NCI-H1930 (cell line): ENCODE measurements around the gene ELOB.

ENCODE experiments used
- DNase-seq, 2 experiments: peaks; one replicate each; lab custom pipeline; 2025; lab: John Stamatoyannopoulos, UW

ELOB gene

DNA sequence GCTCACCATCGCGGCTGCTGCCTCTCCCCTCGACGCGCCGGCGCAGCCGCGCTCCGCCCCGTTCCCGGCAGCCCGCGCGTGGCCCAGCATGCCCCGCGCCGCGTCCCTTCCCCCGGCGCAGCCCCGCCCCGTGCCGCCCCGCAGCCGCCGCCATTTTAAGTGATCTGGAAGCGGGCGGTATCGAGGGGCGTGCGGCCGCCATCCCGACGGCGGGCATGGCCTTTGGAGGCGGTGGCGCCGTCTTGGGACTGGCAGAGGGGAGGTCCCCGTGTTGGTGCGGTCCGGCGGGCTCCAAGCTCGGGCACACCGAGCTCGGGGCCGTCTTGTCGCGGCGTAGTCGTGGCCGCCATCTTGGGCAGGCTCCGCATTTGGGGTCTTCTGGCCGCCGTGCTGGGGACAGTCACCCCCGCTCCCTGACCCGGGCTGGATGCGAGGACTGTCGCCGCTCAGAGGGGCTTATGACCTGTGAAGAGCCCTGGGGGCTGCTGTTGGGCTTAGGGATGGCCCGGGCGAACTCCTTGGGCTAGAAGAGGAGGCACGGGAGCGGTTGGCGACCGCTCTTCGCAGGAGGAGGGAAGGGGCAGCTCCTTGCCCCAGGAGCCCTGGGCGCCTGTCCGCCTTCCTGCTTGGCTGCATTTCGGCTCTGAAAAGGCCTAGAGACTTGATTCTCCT, at the start of gene ELOB:
Gene ELOB (minus strand): TSS at position 50 of the 672 bp plus-strand sequence. CDS start 41 bp downstream, at position 9.
- peak; percentile 82 to 91 for DNase-seq

DNA sequence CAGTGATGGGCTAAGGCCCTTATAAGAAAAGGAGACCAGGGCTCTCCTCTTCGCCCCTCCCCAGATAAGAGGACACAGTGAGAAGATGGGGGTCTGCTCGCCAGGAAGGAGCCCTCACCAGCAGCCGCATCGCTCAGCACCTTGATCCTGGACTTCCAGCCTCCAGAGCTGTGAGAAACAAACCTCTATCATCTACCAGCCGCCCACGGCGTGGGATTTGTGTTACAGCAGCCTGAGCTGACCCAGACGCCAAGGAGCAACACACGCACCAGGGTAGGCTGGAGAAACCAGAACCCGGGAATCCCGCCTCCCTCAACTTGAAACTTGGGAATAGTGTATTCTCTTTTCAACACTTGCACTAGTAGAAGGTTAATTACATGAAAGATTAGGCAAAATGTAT, 48.8 kb upstream of the ELOB start:
- no peak for DNase-seq

DNA sequence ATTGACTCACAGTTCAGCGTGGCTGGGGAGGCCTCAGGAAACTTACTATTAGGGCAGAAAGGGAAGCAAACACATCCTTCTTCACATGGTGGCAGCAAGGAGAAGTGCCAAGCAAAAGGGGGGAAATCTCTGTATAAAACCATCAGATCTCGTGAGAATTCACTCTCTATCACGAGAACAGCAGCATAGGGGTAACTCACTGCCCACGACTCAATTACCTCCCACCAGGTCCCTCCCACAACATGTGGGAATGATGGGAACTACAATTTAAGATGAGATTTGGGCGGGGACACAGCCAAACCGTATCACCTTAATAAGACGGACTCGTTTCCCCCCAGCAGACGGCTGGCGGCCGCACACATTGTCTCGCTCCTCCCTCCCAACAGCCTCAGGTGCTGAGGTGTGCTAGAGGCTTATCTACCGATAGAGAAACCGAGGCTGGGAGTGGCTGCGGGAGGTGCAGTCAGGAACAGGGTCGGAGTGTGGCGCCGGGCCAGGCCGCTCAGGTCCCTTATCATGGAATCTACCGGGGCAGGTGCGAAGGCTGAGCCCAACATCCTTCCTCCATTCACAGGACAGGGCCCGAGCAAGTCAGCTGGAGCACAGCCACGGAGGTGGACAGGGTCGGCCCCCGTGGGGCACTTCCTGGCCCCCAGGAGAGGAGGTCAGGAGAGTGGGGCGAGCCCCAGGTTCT, 48.1 kb upstream of the ELOB start:
- no peak for DNase-seq

DNA sequence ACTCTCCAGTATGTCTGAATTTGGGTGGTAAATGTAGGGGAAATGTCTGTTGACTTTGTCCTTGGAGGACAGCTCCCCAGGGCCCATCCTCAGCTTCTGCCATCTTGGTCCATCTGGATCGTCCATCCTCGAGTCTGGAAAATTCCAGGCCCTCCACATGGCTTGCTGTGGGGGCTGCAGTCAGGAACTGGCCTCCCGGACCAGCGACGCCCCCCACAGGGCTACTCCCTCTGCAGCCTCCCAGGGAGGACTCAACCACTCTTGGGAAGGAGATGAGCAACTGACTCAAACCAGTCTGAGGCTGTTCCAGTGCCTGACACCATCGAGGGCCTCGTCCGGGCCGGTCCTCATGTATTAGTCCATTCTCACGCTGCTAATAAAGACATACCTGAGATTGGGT, 47.5 kb upstream of the ELOB start:
- no peak for DNase-seq

DNA sequence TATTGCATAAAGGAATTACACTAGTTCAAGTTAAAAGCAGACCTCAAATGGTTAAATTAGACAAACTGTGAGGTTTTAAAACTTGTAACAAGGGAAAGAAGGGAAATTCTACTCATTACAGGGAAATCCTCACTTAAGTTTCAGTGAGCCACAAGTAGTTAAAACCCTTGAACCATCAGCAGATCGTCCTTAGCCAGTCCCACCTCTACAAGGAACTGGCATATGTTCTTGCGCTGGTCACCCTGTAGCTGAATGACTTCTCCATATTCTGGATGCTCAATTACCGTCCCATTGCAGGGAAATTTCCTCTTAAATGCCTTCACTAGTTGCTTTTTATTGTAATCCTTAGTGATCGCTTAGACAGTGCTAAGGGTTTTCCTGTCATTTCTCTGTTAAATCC, 45.4 kb upstream of the ELOB start:
- DNase-seq = no peak

DNA sequence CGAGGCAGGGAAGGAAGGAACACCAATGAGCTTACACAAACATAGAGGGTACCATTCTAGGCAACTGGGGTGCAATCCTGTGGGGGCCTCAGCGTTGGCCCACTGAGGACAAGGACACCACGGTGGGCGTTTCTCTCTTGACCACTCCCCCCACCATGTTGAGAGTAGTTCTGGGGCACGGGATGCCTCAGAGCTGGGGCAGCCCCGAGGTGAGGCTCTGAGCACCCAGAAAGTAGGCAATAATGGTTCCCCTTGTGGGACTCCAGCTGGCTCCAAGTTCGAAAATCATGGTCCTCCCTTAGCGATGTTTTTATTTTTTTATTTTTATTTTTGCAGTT, 45.0 kb upstream of the ELOB start:
- DNase-seq = no peak

DNA sequence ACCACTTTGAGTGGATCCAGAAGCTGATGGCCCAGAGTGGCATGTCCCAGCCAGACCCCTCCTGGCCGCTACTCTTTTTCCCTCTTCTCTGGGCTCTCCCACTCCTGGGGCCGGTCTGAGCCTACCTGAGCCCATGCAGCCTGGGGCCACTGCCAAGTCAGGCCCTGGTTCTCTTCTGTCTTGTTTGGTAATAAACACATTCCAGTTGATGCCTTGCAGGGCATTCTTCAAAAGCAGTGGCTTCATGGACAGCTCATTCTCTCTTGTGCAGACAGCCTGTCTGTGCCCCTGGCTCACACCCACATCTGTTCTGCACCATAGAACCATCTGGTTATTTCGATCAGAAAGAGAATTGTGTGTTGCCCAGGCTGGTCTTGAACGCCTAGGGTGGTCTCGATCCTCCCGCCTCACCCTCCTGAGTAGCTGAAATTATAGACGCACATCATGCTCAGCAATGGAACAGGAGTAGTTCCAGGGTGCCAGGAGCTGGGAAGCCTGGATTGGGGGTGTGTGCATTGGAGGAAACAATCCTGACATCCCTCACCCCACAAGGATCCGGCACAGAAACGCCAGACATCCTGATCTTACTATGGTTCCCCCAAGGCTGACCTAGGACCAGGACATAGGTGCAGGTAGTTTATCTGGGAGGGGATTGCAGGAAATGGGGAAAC, 44.5 kb upstream of the ELOB start:
- no peak for DNase-seq

DNA sequence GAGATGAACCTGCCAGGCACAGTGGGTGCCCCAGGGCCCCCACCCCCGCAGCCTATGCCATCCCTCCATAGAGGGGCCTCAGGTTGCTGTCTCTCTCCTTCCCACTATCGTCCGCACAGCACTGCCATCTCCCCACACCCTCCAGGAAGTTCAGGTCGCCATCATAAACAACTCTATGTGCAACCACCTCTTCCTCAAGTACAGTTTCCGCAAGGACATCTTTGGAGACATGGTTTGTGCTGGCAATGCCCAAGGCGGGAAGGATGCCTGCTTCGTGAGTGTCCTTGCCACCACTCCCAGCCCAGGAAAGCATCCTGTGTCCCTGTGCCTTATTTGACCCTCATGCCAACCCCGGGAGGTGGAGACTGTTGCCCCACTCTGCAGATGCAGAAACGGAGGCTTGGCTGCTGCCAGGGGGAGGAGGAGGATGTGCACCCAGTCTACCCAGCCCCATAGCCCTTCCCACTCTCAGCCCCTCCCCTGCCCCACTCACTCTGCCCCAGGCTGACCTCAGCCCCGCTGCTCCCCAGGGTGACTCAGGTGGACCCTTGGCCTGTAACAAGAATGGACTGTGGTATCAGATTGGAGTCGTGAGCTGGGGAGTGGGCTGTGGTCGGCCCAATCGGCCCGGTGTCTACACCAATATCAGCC, 43.9 kb upstream of the ELOB start:
- no peak for DNase-seq

DNA sequence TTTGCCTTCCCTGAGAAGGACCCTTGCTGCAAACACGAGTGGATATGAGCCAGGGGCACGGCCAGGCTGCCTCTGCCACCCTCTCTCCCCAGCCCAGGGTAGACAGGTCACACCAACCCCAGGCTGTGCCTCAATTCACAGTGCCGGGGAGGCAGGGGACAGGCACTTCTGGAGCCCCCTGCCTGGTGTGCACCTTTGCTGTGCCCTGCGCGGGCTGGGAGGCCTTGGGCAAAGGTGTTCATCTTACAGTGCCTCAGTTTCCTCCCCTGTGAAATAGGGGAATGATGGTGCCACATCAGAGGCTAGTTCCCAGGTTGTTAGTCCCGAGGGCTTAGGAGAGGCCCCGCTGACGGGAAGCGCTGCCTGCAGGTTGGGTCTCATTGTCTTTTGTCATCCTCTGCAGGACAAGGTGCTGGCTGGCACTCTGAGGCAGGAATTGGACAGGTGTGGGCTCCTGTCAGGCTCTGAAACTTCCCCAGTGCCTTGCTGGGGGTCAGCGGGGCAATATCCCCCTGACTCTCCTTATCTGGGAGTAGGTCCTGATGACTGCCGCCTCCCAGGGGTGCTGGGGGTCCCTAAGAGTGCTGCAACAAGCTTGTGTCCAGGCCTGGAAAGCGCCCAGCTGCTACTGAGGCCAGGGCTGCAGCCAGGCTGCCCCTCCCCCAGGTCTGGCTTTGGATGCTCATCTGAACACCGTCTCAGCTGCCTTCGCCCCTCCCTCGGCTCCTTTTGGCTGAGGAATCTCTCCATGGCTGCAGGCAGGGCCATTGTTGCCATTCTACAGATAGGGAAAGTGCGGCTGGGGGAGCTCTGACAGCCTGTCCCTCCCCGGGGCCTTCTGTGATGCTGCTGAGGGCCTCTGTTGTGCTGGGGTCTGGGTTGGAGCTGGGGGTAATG, 43.1 kb upstream of the ELOB start:
- DNase-seq = no peak

DNA sequence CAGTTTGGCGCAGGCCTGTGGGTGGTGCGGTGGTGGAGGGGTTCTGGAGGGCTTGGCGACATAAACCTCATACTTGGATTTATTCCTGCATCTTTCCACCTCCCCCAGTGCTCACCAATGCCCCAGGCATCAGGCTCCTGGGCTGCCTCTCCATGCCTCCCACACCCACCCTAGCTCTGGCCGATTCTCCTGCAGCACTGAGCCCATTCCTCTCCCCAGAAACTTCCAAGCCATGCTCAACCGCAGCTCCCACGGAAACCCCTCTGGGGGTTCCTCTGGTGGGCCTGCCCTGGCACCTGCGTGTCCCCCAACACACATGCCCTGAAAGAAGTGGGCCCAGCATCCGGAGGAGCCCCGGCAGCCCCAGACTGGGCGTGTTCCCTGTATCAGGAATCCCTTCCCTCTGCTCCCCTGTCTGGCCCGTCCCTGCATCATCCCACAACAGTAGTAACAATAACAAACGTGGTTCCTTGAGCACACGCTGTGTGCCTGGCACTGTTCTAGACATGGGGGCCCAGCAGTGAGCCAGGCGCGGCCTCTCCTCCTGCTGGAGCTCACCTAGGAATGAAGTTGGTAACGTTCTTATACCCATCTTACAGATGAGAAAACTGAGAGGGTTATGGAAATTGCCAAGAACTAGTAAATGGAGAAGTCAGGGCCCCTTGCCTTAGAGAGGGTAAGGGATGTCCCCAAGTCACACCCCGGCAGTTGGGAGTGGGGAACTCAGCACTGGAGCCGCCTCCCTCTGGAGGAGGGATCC, 42.3 kb upstream of the ELOB start:
- no peak for DNase-seq

DNA sequence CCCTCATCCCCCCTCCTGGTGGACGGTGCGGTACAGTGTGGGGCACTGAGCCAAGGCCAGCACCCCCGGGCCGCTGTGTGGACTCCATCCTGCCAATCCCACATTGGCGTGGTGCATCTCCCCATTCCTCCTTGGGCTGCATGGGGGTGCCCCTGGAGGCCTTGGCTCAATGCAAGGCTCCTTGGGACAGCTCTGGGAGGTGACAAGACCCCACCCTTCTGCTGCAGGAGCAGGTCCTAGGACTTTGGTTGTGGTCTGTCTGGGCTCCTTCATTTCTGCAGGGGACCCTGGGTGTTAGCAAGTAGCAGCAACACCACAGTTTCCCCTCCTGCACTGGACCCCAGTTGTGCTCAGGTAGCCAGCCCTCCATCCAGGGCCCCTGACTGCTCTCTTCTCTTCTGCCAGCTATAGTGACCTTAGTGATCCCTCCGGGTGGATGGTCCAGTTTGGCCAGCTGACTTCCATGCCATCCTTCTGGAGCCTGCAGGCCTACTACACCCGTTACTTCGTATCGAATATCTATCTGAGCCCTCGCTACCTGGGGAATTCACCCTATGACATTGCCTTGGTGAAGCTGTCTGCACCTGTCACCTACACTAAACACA, 41.3 kb upstream of the ELOB start:
- DNase-seq = no peak

DNA sequence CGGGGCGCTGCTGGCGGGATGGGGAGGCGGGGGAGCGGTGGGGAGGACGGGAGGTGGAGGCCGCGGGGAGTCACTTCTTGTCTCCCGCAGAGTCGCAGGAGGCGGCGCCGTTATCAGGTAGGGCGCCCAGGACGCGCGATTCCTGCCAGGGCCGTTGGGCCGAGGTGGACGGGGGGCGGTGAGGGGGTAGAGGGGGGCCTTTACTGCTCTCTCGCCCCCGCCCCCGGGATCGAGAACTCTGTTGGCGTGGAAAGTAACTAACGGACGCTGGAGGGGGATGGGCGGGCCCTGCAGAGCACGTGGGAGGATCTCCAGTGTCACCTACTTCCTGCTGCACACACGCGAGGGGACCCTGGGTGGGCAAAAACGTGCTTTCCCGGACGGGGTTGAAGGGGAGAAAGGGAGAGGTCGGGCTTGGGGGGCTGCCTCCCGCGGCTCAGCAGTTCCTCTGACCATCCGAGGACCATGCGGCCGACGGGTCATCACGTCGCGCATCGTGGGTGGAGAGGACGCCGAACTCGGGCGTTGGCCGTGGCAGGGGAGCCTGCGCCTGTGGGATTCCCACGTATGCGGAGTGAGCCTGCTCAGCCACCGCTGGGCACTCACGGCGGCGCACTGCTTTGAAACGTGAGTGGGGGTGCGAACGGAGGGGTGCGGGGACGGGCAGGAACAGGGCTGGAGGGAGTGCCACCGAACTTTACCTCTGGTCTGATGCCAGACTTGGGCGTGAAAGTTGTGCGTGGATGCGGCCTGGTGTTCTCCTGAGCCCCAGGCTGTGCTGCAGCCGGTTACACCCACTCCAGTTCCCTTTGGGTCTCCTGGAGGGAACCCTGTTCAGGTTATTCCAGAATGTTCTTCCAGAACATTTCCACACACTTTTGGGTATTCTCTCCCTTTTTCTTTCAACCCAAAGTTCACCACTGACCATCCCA, 40.5 kb upstream of the ELOB start:
- no peak for DNase-seq

DNA sequence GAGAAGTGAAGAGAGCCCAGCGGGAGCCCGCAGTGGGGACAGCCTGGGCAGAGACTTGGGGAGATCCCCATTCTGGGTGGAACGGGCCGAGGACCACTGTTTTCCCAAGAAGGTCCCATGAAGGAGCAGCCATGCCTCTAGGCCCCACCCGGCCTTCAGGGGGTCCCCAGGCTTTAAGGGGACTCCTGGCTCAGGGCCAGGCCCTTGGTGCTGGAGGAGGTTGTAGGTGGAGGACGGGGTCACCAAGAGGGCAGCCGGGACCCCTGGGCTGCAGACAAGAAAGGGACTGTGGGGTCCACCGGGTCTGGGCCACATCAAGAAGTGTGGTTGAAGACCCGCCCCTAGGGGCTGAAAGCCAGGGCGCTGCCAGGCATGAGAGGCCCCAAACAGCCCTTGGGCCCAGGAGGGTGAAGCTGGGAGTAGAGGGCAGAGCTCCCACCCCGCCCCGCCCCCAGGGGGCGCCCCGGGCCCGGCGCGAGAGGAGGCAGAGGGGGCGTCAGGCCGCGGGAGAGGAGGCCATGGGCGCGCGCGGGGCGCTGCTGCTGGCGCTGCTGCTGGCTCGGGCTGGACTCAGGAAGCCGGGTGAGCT, 39.8 kb upstream of the ELOB start, which contains the start of gene PRSS21:
Gene PRSS21 (plus strand): TSS at position 487 of the 589 bp plus-strand sequence. CDS start 32 bp downstream, at position 519.
- DNase-seq = peak; percentile 27 to 76

DNA sequence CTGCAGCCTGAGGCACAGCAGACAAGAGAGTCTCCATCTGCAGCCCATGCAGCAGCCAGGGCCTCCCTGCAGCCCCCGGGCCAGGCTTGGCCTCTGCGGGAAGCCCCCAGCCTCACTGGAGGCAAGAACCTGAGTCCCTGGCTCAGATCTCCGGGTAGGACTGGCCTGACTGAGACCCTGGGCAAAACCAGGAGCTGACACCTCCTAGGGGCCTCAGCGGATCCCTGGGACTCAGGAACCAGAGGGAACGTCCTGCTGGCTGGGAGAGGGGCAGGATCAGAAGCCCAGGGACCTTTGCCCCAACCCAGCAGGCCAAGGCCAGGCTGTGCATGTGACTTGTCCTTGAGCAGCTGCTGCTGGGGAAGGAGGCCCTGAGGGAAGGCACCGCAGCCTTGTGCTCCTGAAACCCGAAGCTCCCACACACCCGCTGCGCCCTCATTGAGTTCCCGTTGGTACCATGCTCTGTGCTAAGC, 38.3 kb upstream of the ELOB start:
- DNase-seq = no peak

DNA sequence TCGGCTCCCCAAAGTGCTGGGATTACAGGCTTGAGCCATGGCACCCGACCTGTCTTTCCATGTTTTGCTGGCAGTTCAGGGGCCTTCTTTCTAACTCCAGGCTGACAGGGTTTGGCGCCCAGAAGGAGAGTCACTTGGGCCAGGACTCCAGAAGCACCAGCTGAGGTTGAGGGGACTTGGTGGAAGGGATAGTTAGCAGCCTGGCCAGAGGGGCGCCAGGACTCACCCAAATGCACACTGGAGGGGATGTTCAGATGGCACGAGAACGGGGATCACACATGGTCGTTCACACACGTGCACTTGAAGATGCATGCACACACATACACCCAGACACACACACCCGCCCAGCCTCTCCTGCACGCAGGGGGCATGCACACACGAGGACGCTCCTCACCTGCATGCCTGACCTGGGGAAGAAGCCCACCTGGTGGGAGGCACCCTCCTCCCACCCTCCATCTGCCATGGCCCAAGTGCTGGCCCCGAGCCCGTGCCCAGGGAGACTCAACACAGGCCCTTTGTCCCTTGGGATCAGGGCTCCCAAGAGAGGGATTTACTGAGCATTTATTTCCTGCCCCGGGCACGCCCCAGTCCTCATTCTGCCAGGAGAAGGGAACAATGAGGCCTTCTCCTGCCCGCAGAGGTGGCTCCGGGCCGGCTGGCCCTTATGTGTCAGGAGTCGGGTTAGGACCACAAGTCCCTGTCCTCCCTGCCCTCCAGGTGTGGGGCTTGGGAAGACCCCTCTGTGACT, 37.6 kb upstream of the ELOB start:
- no peak for DNase-seq

DNA sequence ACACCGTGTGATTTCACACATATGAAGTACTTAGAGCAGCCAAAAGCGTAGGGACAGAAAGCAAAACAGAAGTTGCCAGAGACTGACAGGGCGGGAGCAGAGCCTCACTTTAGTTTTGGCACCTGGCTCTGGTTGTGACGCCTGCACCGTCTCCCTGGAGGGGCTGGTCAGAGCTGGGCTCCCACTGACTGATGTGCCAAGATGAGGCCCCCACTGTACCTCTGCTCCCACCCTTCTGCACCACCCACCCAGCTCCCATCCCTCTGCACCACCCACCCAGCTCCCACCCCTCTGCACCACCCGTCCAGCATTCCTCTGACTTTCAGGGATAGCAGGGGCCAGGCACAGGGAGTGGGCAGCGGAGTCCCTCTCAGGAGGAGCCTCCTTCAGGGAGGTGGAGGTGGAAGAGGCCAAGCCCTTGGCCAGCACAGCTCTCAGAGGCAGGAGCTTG, 36.7 kb upstream of the ELOB start:
- DNase-seq = no peak

DNA sequence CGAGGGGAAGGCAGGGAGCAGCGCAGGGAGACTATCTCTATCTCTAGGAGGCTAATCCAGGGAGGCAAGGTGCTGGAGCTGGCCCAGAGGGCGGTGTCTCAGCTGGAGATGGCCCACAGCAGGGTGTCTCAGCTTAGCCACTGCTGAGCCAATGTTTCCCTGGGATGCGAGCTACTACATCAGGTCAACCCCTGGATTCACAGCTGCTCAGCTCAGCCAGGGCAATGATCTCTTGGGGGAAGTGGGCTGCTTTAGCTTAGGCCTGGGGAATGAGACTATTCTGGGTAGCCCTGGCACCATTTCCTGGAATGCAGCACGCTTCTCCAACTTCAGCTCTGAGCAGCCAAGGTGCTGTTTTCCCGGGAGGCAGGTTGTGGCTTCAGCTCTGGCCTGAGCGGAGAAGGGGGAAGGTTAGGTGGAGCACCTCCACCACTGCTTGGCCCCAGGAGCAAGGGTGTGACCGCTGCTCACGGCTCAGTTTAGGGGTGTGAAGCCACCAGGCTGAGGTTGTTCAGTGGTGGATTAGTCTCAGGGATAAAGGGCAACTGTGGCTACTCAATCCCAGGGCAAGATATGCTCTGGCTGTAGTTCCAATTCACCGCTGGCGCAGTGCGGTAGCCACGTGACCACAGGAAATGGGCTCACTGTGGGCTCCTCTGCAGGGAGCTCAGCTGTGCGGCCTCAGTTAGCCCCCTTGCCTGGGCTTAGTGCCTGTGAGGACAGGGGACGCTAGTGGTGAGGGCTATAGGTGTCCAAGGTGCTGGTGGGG, 34.8 kb upstream of the ELOB start:
- no peak for DNase-seq
